DOHH2 (cell line): ENCODE data around the gene SLC6A12.

Experiments
- H3F3A ChIP-seq: fragments of 200-600 bp; sonication (generic), shearing (Covaris generic); 2 replicates; pipeline ENCODE4 v1.6.0; 2016; ENCODE audit warnings: antibody characterized with exemption, mild to moderate bottlenecking; ENCODE audit not compliant: control insufficient read depth, insufficient read depth
- H3K27ac ChIP-seq: fragments of 200-600 bp; sonication (generic); 2 replicates; pipeline ENCODE4 v1.5.1; 2014; ENCODE audit warnings: low read depth, mild to moderate bottlenecking, low read length, moderate library complexity
- H3K27me3 ChIP-seq: fragments of 200-600 bp; sonication (generic); 2 replicates; pipeline ENCODE4 v1.6.1; 2014; ENCODE audit warnings: mild to moderate bottlenecking, low read length, mixed read lengths; ENCODE audit not compliant: control insufficient read depth
- H3K36me3 ChIP-seq: fragments of 200-600 bp; sonication (generic); 2 replicates; pipeline ENCODE4 v1.6.1; 2014; ENCODE audit warnings: mild to moderate bottlenecking, low read length, moderate library complexity, mixed read lengths; ENCODE audit not compliant: control insufficient read depth
- H3K4me1 ChIP-seq: fragments of 200-600 bp; sonication (generic); 2 replicates; pipeline ENCODE4 v1.6.1; 2014; ENCODE audit warnings: mild to moderate bottlenecking, low read length, mixed read lengths; ENCODE audit not compliant: control insufficient read depth
- H3K4me2 ChIP-seq: fragments of 200-600 bp; sonication (generic); 2 replicates; pipeline ENCODE4 v1.6.0; 2014; ENCODE audit warnings: mild to moderate bottlenecking, low read length, moderate library complexity
- H3K4me3 ChIP-seq: fragments of 200-600 bp; sonication (generic); 2 replicates; pipeline ENCODE4 v1.5.1; 2014; ENCODE audit warnings: mild to moderate bottlenecking, low read length, mixed read lengths
- H3K79me2 ChIP-seq: fragments of 200-600 bp; sonication (generic); 2 replicates; pipeline ENCODE4 v1.6.1; 2014; ENCODE audit warnings: mild to moderate bottlenecking, low read length, mixed read lengths; ENCODE audit not compliant: control insufficient read depth
- H3K9me2 ChIP-seq: fragments of 200-600 bp; sonication (generic); replicated peaks from 2 replicates; pipeline ENCODE4 v1.6.1; 2014; ENCODE audit warnings: mild to moderate bottlenecking, low read length, mixed read lengths; ENCODE audit not compliant: control insufficient read depth
- H3K9me3 ChIP-seq: fragments of 200-600 bp; sonication (generic); 2 replicates; pipeline ENCODE4 v1.6.1; 2014; ENCODE audit warnings: antibody characterized with exemption, low read length, mixed read lengths; ENCODE audit not compliant: control insufficient read depth, insufficient read depth
- H4K20me1 ChIP-seq: fragments of 200-600 bp; sonication (generic); 2 replicates; pipeline ENCODE4 v1.6.0; 2014; ENCODE audit warnings: low read depth, mild to moderate bottlenecking, antibody characterized with exemption, low read length, moderate library complexity; ENCODE audit not compliant: control insufficient read depth, insufficient read depth
- CTCF ChIP-seq: fragments of 200-600 bp; sonication (generic); IDR thresholded peaks from one replicate; pipeline ENCODE4 v1.5.1; 2014; ENCODE audit warnings: antibody characterized with exemption, mild to moderate bottlenecking, low read depth, low read length; ENCODE audit not compliant: poor library complexity, severe bottlenecking
- EZH2phosphoT487 ChIP-seq: fragments of 200-600 bp; sonication (generic); IDR thresholded peaks from 2 replicates; pipeline ENCODE4 v1.6.1; 2017; ENCODE audit warnings: borderline replicate concordance, mild to moderate bottlenecking, antibody characterized with exemption, low read length, moderate library complexity, mixed read lengths

The SLC6A12 gene

GRCh38 chr12:144650-145284, 69.2 kb downstream of the SLC6A12 start:
- no peaks in the 10 kb centered on the region for H3K9me3 ChIP-seq
- H3K27ac ChIP-seq = no peak overlapping the region
- TF ChIP-seq CTCF (no peak), EZH2phosphoT487 (no peak)
- H3K4me3 ChIP-seq = no peak overlapping the region
- H3K79me2 ChIP-seq = no peaks in the 10 kb centered on the region
- H3K4me1 ChIP-seq = no peaks in the 10 kb centered on the region
- no peaks in the 10 kb centered on the region for H4K20me1 ChIP-seq
- no peaks in the 10 kb centered on the region for H3K36me3 ChIP-seq
- no peaks in the 10 kb centered on the region for H3K9me2 ChIP-seq
- no peaks in the 10 kb centered on the region for H3F3A ChIP-seq
- no peaks in the 10 kb centered on the region; the same call in 1 of the 2 replicates for H3K27me3 ChIP-seq
- no peak overlapping the region for H3K4me2 ChIP-seq

GRCh38 chr12:143964-144649, 69.8 kb downstream of the SLC6A12 start:
- no peak overlapping the region for H3K4me3 ChIP-seq
- H4K20me1 ChIP-seq = no peaks in the 10 kb centered on the region
- H3K36me3 ChIP-seq = no peaks in the 10 kb centered on the region
- TF ChIP-seq CTCF (no peak), EZH2phosphoT487 (no peak)
- no peaks in the 10 kb centered on the region for H3F3A ChIP-seq
- no peaks in the 10 kb centered on the region; the same call in 1 of the 2 replicates for H3K27me3 ChIP-seq
- H3K4me2 ChIP-seq = no peak overlapping the region
- H3K9me2 ChIP-seq = no peaks in the 10 kb centered on the region
- no peaks in the 10 kb centered on the region for H3K9me3 ChIP-seq
- no peaks in the 10 kb centered on the region for H3K4me1 ChIP-seq
- no peaks in the 10 kb centered on the region for H3K79me2 ChIP-seq
- no peak overlapping the region for H3K27ac ChIP-seq

GRCh38 chr12:140162-140561, 73.8 kb downstream of the SLC6A12 start:
- Histone ChIP-seq H3K9me2 (no peaks in the 10 kb centered on the region), H3K4me3 (no peak overlapping the region), H3K4me2 (no peak overlapping the region), H3K27me3 (no peaks in the 10 kb centered on the region; the same call in 1 of the 2 replicates), H3K27ac (no peak overlapping the region), H3F3A (no peaks in the 10 kb centered on the region), H3K79me2 (no peaks in the 10 kb centered on the region), H3K36me3 (no peaks in the 10 kb centered on the region), H3K4me1 (no peaks in the 10 kb centered on the region), H4K20me1 (no peaks in the 10 kb centered on the region), H3K9me3 (no peaks in the 10 kb centered on the region)
- TF ChIP-seq EZH2phosphoT487 (no peak), CTCF (no peak)
